HG03354 (cell line): Measurements from ENCODE around the gene CNTD1.
"Not testable (repeated sequence)": the region's sequence is repeated elsewhere in the genome, so short reads cannot be mapped to it uniquely, and the experiment has no call there.

Experiments used
- ATAC-seq: cut with Tn5 transposase; IDR thresholded peaks from one replicate; pipeline ENCODE4 v1.9.1; 2021; ENCODE audit warnings: mild to moderate bottlenecking; ENCODE audit not compliant: unreplicated experiment, poor library complexity, severe bottlenecking

The CNTD1 gene

GRCh38 chr17:42844271-42844670 is 45.6 kb downstream of the CNTD1 start, which contains the start of gene AOC2:
AOC2 (plus strand) TSS chr17:42844580; CDS start chr17:42844627, 47 bp downstream.
- ATAC-seq: no peak

GRCh38 chr17:42844761-42845555 is 46.3 kb downstream of the CNTD1 start:
- no peak for ATAC-seq

GRCh38 chr17:42845556-42845917 is 46.9 kb downstream of the CNTD1 start:
- ATAC-seq: no peak

GRCh38 chr17:42845918-42846593 is 47.4 kb downstream of the CNTD1 start:
- no peak for ATAC-seq

GRCh38 chr17:42846594-42847280 is 48.1 kb downstream of the CNTD1 start:
- ATAC-seq: no peak

GRCh38 chr17:42848093-42848492 is 49.4 kb downstream of the CNTD1 start:
- ATAC-seq: no peak

- no peak for ATAC-seq
Measured at GRCh38 chr17:42849031-42849430, 50.4 kb downstream of the CNTD1 start.

- ATAC-seq: no peak
Measured at GRCh38 chr17:42849451-42850181, 51.0 kb downstream of the CNTD1 start.

GRCh38 chr17:42850954-42851353 is 52.3 kb downstream of the CNTD1 start, which contains the start of gene AOC3:
AOC3 (plus strand) TSS chr17:42851199; CDS start chr17:42851344, 145 bp downstream.
- ATAC-seq: no peak

- not testable (repeated sequence) for ATAC-seq
Measured at GRCh38 chr17:42851371-42852240, 52.9 kb downstream of the CNTD1 start.

GRCh38 chr17:42852351-42852750 is 53.7 kb downstream of the CNTD1 start:
- ATAC-seq: no peak

GRCh38 chr17:42853004-42853403 is 54.3 kb downstream of the CNTD1 start:
- no peak for ATAC-seq

- no peak for ATAC-seq
Measured at GRCh38 chr17:42853597-42853967, 54.9 kb downstream of the CNTD1 start.

GRCh38 chr17:42853968-42854790 is 55.5 kb downstream of the CNTD1 start:
- ATAC-seq: no peak

- no peak for ATAC-seq
Measured at GRCh38 chr17:42855048-42855596, 56.5 kb downstream of the CNTD1 start.

- not testable (repeated sequence) for ATAC-seq
Measured at GRCh38 chr17:42856093-42856492, 57.4 kb downstream of the CNTD1 start.

- not testable (repeated sequence) for ATAC-seq
Measured at GRCh38 chr17:42856516-42856915, 57.9 kb downstream of the CNTD1 start.

- no peak for ATAC-seq
Measured at GRCh38 chr17:42857389-42857788, 58.7 kb downstream of the CNTD1 start.
